OCI-LY1 (cell line): ENCODE measurements around the gene MEDAG.

Experiments used
- H2AFZ ChIP-seq: fragments of 200-600 bp; sonication (generic), shearing (Covaris generic); 2 replicates; pipeline ENCODE4 v1.6.0; 2014; ENCODE audit warnings: antibody characterized with exemption, mild to moderate bottlenecking, low read length
- H3F3A ChIP-seq: fragments of 200-600 bp; sonication (generic), shearing (Covaris generic); 2 replicates; pipeline ENCODE4 v1.6.0; 2014; ENCODE audit warnings: mild to moderate bottlenecking, antibody characterized with exemption, low read length, moderate library complexity; ENCODE audit not compliant: insufficient read depth
- H3K27ac ChIP-seq: fragments of 200-600 bp; sonication (generic); 2 replicates; pipeline ENCODE4 v1.5.1; 2014; ENCODE audit warnings: low read length, mixed run types, mild to moderate bottlenecking, low read depth; ENCODE audit not compliant: poor library complexity, severe bottlenecking
- H3K27me3 ChIP-seq: fragments of 200-600 bp; sonication (generic); 2 replicates; pipeline ENCODE4 v1.6.0; 2014; ENCODE audit warnings: antibody characterized with exemption, mild to moderate bottlenecking, low read length, moderate library complexity; ENCODE audit not compliant: insufficient read depth
- H3K36me3 ChIP-seq: fragments of 200-600 bp; sonication (generic); 2 replicates; pipeline ENCODE4 v1.6.1; 2014; ENCODE audit warnings: mild to moderate bottlenecking, antibody characterized with exemption, low read length, moderate library complexity, mixed read lengths; ENCODE audit not compliant: insufficient read depth
- H3K4me1 ChIP-seq: fragments of 200-600 bp; sonication (generic); 2 replicates; pipeline ENCODE4 v1.5.1; 2014; ENCODE audit warnings: mild to moderate bottlenecking, low read length, moderate library complexity; ENCODE audit not compliant: insufficient read depth, severe bottlenecking
- H3K4me2 ChIP-seq: fragments of 200-600 bp; sonication (generic), shearing (Covaris generic); 2 replicates; pipeline ENCODE4 v1.6.1; 2014; ENCODE audit warnings: low read length
- H3K4me3 ChIP-seq: fragments of 200-600 bp; sonication (generic); 2 replicates; pipeline ENCODE4 v1.5.1; 2014; ENCODE audit warnings: low read length, low read depth, mild to moderate bottlenecking, mixed read lengths; ENCODE audit not compliant: poor library complexity, severe bottlenecking
- H3K79me2 ChIP-seq: fragments of 200-600 bp; shearing (Covaris generic); 2 replicates; pipeline ENCODE4 v1.6.1; 2016; ENCODE audit warnings: mixed run types, low read length, mixed read lengths; ENCODE audit not compliant: insufficient read depth
- H3K9ac ChIP-seq: fragments of 200-600 bp; sonication (generic), shearing (Covaris generic); 2 replicates; pipeline ENCODE4 v1.6.1; 2014; ENCODE audit warnings: mild to moderate bottlenecking, low read length, mixed read lengths
- H3K9me2 ChIP-seq: fragments of 200-600 bp; sonication (generic), shearing (Covaris generic); 2 replicates; pipeline ENCODE4 v1.6.1; 2014; ENCODE audit warnings: low read depth, mild to moderate bottlenecking, low read length, mixed read lengths
- H3K9me3 ChIP-seq: fragments of 200-600 bp; shearing (Covaris generic); 2 replicates; pipeline ENCODE4 v1.6.1; 2014; ENCODE audit warnings: low read length, mixed read lengths
- H4K20me1 ChIP-seq: fragments of 200-600 bp; sonication (generic), shearing (Covaris generic); 2 replicates; pipeline ENCODE4 v1.6.0; 2016; ENCODE audit warnings: mild to moderate bottlenecking, low read length; ENCODE audit not compliant: insufficient read depth
- EZH2 ChIP-seq: fragments of 200-600 bp; sonication (generic), shearing (Covaris generic); IDR thresholded peaks from 2 replicates; pipeline ENCODE4 v1.8.0; 2017; ENCODE audit warnings: borderline replicate concordance, mixed run types, mild to moderate bottlenecking, antibody characterized with exemption, low read length, moderate library complexity, mixed read lengths
- TF ChIP-seq, protein P1 (sequence below): fragments of 200-600 bp; sonication (generic), shearing (Covaris generic); IDR thresholded peaks from 2 replicates; pipeline ENCODE4 v1.5.1; 2017; ENCODE audit warnings: mild to moderate bottlenecking, antibody characterized with exemption, low read length, moderate library complexity, mixed read lengths

The MEDAG gene

DNA sequence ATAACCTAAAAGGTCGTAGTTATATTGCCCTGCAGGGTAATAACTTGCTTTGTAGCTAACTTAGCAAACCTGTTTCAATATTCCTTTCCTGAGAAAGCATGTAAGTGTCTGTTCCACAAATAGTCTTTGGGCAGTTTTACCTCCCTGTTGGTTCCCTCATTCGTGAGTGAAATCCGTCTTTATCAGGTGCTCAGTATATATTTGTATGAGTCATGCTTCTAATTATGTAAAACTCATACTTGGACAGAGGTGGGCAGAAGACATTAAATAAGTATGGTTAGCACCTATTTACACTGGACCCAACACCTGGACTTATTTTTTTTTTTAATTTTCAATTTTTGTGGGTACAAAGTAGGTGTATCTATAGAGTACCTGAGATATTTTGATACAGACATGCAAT, 44.9 kb upstream of the MEDAG start:
- Histone ChIP-seq H3K9ac (no peak overlapping the region), H3K4me1 (no peaks in the 10 kb centered on the region)
- no peak for TF ChIP-seq EZH2
- TF ChIP-seq, protein P1, sequence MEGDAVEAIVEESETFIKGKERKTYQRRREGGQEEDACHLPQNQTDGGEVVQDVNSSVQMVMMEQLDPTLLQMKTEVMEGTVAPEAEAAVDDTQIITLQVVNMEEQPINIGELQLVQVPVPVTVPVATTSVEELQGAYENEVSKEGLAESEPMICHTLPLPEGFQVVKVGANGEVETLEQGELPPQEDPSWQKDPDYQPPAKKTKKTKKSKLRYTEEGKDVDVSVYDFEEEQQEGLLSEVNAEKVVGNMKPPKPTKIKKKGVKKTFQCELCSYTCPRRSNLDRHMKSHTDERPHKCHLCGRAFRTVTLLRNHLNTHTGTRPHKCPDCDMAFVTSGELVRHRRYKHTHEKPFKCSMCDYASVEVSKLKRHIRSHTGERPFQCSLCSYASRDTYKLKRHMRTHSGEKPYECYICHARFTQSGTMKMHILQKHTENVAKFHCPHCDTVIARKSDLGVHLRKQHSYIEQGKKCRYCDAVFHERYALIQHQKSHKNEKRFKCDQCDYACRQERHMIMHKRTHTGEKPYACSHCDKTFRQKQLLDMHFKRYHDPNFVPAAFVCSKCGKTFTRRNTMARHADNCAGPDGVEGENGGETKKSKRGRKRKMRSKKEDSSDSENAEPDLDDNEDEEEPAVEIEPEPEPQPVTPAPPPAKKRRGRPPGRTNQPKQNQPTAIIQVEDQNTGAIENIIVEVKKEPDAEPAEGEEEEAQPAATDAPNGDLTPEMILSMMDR: no peak

DNA sequence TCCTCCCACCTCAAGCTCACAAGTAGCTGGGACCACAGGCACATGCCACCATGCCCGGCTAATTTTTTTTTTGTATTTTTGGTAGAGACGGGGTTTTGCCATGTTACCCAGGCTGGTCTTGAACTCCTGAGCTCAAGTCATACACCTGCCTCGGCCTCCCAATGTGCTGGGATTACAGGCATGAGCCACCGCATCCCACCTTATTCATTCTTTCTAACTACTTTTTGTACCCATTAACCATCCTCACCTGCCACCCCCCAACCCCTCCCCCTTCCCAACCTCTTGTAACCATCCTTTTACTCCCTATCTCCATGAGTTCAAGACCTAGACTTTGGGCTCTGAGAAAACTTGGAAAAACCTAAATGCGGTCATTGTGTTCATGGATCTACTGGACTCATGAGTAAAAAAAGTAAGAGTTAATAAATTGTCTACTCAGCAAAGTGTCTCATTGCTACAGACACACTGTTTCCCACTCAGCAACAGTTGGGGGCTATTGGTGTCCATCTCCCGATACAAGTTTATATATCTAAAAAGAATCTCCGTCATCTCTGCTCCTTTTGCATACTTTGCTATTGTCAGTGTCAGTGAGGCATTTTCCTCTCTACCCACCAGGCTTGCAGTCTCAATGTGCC, 44.1 kb upstream of the MEDAG start:
- Histone ChIP-seq H3K4me1 (no peaks in the 10 kb centered on the region), H4K20me1 (no peaks in the 10 kb centered on the region), H3K79me2 (no peaks in the 10 kb centered on the region), H2AFZ (no peak overlapping the region), H3K27ac (no peak overlapping the region), H3K4me3 (no peak overlapping the region), H3K27me3 (no peaks in the 10 kb centered on the region; the same call in 1 of the 2 replicates), H3K4me2 (no peak overlapping the region), H3K36me3 (no peaks in the 10 kb centered on the region), H3K9ac (no peak overlapping the region), H3K9me3 (no peaks in the 10 kb centered on the region), H3K9me2 (no peaks in the 10 kb centered on the region), H3F3A (no peaks in the 10 kb centered on the region)
- TF ChIP-seq EZH2: no peak
- TF ChIP-seq, protein P1: no peak

More for the DNA sequence above, 44.9 kb upstream of the MEDAG start:
- H3K27ac ChIP-seq: no peak overlapping the region
- no peaks in the 10 kb centered on the region for H3F3A ChIP-seq
- H3K79me2 ChIP-seq: no peaks in the 10 kb centered on the region
- H3K36me3 ChIP-seq: no peaks in the 10 kb centered on the region
- H3K9me3 ChIP-seq: no peaks in the 10 kb centered on the region
- H3K9me2 ChIP-seq: no peaks in the 10 kb centered on the region
- H3K4me2 ChIP-seq: no peak overlapping the region
- no peaks in the 10 kb centered on the region for H4K20me1 ChIP-seq
- no peaks in the 10 kb centered on the region; the same call in 1 of the 2 replicates for H3K27me3 ChIP-seq
- H3K4me3 ChIP-seq: no peak overlapping the region
- H2AFZ ChIP-seq: no peak overlapping the region

DNA sequence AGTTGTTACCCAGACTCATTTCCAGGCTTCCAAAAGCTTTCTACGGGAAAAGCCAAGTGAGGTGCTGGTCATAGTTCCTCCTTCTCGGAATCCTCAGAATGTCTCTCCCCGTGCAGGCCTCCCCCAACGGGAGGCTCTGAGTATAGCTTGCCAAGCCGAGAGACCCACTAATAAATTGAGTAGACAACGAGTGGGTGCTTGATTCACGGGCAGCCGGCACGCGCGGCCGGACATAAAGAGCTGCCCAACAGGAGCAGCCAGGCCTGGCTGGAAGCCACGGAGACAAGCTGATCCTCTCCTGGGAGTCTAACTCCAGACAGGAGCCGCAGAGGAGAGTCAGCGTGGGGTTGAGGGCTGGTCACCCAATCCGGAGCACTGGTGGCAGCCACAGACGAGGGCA, 43.4 kb upstream of the MEDAG start:
- no peaks in the 10 kb centered on the region for H3K79me2 ChIP-seq
- H3F3A ChIP-seq: no peaks in the 10 kb centered on the region
- TF ChIP-seq, protein P1: no peak
- no peak for TF ChIP-seq EZH2
- H3K4me2 ChIP-seq: no peak overlapping the region
- no peak overlapping the region for H3K4me3 ChIP-seq
- no peaks in the 10 kb centered on the region; the same call in 1 of the 2 replicates for H3K27me3 ChIP-seq
- no peak overlapping the region for H2AFZ ChIP-seq
- H3K9me2 ChIP-seq: no peaks in the 10 kb centered on the region
- H3K27ac ChIP-seq: no peak overlapping the region
- H3K9ac ChIP-seq: no peak overlapping the region
- no peaks in the 10 kb centered on the region for H4K20me1 ChIP-seq
- H3K9me3 ChIP-seq: no peaks in the 10 kb centered on the region
- H3K4me1 ChIP-seq: no peaks in the 10 kb centered on the region
- no peaks in the 10 kb centered on the region for H3K36me3 ChIP-seq
